SKM-1 treated with dmso at 0.1 percent for 144 hours (cell line): Measurements from ENCODE around the gene SMYD3.

Experiments
- DNase-seq: peaks from one replicate; lab custom pipeline; 2025; ENCODE audit not compliant: unreplicated experiment; lab: John Stamatoyannopoulos, UW

The SMYD3 gene

DNA sequence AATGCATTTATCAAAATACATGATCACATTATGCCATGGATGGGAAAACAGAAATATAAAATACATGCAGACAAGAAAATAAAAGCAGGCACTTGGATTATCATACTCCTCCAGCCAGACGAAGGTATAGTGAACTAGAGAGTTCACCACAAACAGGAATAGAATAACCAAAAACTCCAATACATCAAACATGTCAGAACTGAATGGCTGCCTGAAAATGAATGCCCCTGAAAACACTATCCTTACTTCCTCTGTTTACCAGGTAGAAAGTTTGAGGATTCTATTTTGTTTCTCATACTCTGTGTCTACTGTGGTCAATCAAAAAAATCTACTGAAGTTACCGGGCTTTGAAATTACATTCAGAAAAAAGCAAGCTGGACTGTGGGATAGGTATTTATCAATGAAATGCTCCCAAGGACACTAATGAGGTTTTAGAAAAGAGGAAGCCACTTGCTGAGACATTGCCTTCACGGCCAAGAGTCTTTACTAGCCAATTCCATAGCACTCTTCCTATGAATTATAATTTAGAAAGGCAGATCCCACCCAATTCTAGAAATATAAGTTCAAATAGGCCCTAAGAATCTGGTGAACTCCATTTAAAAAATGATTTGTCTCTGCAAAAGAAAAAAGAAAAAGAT, 197.7 kb downstream of the SMYD3 start:
- peak; percentile 28 for DNase-seq

DNA sequence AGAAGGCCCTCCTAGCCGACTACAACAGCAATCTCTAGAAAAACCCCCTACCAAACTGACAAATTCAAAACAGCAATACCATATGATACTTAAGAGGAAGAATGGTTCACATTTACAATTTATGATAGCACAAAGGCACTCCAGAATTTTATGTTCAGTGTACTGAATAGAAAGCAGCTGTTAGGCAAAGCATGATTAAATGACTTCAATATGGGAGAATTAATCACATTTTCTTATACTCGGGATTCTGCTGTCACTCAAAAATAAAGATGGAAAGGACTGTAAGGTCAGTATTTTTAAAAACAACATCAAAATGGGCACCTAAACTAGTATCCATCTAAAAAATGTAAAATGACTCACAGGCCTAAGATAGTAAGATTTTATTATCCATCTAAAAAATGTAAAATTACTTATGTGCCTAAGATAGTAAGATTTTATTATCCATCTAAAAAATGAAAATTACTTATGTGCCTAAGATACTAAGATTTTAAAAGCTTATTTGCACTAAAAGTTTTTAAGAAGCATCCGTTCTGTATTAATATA, 198.5 kb downstream of the SMYD3 start:
- DNase-seq = no peak

DNA sequence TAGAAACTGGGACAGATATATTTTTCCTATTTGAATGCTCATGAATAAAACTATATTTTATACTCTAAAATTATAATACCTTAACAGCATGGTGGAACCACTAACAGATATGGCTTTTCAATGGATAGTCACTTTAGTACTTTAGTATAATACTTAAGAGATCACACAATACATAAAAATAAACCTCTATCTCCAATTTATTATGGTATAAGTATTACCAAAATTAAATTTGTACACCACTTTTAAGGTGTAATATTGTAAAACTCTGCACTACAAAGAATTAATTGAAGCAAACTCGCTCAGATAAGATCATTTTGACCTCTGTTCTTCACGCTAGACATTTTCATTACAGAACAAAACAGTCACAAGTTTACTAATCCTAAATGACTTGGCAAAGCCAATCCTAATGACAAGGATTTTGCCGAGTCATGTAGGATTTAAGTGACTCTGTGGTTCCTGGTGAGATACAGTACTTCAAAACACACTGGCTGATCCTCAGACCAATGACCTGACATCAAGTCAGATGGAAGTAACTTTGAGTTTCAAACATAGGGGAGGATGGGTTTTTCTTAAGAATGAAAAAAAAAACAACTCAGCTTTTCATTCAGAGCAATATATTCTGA, 200.6 kb downstream of the SMYD3 start:
- no peak for DNase-seq

DNA sequence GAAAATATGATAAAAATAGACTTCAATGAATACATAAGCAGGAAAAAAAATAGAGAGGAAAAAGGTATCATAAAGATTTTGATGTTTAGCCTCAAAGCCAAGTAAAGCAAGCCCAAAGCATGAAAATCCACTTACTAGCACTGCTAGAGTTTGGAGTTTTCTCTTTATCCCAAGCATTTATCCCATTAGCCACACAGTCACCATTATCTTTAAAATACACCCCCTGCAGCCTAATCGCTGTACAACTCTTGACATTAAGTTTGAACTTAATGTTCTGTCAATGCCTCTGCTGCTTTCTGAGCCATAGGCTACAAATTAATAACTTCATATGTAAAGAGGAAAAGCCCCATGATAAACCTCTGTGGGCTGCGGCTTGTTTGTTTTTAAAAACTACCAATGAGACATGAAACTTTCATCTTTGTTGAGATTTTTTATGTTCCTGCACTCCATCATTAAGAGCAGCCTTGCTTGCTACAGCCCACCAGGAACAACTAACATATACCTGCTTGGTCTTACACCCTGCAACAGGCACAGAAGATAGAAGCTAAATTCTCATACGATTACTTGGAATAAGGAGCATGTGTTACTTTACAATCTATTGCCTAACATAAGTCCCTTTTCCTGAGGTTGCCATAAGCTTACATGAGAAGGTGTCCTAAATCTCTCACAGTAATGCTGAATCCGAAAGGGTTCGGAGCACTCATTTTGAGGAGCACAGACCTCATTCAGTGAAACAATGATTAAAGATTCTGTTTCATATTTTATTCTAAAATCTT, 202.4 kb downstream of the SMYD3 start:
- no peak for DNase-seq

DNA sequence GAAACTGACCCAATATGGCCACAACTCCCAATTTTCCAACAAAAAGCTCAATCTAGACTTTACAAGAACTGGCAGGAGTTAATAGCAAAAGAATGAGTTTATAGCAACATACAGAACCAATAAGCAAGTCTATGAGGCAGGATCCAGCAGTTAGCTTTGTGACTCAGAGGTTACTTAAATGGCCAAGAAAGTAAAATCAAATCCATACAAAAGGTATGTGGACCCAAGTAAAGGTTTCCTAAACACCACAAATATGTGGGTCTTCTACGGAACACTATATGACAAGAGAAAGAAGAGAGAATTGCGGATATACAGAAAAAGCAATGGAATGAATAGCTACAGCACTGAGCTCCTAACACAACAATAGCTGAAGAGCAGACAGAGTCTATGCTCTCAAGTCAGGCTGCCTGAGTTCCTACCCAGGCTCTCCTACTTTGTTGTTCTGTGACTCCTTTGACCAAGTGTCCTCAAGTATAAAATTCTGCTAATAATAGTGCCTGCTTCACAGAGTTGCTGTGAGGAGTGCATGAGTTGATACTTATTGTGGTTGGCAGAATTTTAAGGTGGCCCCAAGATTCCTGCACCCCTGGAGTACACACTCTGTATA, 204.3 kb downstream of the SMYD3 start:
- no peak for DNase-seq

DNA sequence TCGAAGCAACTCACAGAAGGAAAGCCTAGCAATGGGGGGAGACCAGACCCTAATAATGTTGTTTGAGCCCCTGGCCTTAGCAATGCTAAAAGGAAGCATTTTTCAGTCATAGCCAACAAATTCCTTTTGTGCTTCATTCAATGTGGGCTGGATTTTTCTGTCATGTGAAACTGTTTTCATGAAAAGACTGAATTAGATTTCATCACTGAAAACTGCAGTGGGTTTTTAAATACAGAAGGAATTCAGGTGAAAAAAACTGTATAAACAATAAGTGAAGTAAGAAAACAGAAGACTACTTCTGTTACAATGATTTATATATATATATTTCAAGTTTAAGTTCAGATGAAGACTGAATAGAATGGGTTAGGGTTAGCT, 204.8 kb downstream of the SMYD3 start:
- no peak for DNase-seq

DNA sequence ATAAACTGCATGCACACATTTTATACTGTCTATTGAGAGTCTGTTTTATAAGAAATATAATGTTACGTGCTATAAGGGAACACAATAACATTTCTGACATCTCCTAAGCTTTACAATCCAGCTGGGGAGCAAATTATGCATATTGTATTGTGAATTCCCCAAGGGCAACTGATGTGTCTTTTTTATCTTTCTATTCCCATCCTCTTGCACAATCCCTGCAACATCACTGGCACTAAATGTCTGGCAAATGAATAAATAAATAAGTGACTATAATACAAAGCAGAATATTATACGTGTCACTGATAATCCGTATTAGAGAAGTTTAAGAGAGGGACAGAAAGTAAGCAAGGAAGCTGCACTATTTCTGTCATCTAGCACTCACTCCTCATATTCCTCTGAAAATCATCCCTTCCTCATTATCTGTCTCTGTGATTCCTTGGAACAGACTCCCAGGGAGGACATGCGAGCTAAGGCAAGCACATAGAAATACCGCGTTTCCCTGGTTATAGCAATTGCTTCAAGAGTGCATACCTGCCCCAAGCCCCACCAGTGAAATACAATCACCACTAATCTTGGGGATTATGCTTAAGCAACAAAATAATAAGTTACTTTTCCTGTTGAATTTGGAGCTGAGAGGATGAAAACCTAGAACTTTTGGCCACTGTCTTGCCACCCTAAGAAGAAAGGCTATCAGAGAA, 205.4 kb downstream of the SMYD3 start:
- DNase-seq = no peak

DNA sequence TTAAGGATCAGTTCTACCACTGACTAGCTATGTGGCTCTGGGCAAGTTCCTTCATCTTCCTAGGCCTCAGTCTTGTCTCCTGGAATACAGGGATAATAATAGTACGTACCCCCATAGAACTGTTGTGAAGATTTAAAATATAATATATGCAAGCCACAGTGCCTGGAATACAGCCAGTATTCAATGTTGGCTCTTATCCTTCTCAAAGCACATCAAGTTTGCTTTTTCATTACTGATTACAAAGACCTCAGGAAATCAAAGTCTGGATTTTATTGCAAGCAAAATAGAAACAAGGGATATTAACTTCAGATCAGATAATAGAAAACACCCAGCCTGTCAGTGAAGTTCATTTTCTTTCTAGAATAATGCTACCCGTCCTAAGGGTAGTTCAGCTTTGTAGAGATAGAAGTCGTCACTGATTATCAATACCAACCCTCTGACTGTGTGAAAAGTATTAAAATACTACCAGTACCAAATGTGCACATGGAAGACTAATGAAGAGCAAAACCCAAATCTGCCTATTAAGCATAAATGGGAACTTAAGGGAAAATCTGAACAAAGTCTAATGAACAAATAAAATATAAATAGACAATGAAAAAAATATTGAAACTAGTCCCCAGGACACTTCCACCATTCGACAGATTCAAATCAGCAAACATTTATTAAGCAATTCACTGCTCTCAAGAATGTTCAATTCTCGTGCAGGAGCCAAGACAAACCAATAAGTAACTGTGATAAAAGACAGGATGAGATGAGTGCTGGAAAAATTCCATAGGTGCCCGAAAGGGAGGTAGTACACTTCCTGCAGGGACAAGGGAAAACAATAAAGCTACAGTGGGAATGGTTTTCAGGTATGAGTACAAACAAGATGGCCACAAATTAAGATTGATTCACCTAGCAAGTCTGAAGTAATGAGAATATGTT, 206.2 kb downstream of the SMYD3 start:
- DNase-seq = no peak

DNA sequence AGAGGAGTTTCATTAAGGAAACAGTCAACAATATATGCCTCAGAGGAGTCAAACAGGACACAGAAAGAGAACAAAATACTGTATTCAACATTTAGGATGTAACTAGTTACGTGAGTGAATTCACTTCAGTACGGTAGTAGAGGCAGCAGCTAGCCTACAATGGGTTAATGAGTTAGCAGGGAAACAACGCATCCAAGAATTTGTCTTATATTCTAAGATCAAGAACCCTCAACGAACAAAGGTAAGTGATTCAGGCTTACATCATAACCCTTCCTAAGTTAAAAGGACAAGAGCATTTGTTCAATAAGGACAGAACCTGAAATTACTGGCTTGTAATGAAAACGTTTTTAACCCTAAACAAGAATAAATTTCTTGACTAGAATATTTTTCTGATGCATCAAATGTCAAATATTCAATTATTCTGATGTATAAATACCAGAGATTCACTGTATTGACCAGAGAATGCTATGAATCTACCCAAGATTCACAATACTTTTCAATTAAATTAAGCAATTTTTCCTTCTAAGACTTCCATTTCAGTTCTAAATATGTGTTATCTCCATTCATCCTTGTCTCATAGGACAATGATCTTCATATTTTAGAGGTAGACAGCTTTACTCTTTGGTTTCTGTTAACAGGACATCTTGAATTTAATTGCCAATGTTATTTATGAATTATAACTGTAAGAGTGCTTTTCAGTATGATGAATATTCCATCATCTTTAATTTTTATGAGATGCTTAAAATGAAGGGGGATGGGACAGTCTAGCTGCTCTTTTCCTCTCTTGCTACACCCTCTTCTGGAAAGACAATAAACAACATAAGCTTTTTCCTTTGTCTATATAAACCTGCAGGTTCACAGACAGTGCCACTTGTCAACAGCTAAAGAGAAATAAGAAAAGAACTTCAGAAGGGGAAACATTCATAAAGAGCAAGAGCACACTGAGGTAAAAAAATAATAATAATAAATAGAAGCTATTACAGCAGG, 209.5 kb downstream of the SMYD3 start:
- DNase-seq = no peak

DNA sequence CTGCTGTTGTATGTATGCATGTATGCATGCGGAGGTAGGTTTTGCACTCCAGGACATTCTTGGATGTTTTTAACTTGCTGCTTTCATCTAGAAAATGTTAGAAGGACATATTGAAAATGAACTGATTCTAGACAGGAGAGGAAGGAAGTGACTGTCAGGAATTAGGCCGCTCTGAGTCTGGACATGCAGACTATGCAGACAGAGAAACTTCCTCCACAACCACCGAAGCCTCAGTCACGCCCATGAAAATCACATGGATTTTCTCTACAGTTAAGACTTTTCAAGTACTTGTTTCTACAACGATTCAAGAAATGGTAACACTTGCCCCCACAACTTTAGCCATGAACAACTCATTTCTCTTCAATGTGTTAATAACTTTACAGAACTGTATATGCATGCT, 211.1 kb downstream of the SMYD3 start:
- DNase-seq = peak; percentile 18

DNA sequence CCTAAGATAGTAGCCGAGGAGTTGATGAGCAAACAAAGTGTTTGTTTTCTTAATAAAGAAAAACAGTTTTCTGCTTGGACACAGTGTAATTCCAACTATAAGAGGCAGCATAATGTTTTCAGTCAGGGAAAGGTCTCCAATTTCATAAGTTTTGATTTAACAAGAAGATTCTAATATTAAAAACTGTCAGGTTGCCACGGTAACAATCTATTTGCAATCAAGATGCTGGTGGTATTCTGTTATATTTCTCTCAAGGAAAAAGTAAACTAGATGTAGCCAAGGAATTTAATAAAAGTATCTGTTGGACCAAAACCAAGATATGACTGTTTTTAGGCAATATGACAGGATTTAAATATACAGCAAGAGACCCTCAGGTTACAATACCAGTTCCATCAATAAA, 211.7 kb downstream of the SMYD3 start:
- no peak for DNase-seq

DNA sequence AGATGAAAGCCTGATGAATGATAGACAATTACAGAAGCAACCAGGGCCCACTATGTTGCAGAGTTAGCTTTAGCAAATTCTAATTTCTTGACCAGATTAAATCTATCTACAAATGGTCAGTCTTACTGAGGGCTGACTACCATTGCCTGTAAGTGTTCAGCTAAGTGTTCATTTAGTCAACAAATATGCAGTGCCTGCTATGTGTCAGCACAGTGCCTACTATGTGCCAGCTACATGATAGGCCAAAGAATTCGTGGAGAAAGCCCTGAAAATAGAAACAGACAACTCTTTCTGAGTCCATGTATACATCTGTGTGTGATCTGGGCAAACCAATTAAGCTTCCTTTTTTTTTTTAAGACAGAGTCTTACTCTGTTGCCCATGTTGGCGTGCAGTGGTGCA, 212.8 kb downstream of the SMYD3 start:
- no peak for DNase-seq

DNA sequence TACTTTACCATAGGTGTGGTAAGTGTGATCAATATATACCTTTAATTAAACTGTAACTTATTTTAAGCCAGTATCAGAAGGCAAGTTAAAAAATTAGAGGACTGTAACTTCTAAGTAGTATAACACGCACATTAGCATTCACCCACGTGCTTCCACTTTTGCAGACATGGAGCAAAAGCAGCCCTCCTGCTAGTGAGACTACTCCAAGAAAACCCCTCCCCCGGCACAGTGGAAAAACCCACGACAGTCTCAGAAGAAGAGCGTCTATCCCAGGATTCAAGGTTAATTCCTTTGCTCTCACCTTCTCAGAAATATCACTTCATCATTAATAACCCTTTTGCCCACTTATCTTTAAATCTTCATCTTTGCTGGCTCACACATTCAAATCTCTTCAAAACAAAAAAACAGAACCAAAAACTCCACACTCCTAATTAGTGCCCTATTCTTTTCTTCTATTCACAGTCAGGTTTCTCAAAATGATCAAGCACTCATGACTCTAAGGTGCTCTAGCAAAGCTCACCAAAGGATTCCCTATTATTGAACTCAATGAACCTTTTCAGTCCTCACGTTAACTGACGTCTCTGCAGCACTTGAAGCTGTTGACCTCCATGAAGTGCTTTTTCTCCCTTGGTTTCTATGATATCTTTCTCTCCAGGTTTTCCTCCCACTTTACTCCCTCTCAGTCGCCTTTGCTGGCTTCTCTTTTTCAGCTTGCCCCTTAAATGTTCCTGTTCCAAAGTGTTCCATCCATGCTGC, 213.5 kb downstream of the SMYD3 start:
- no peak for DNase-seq

DNA sequence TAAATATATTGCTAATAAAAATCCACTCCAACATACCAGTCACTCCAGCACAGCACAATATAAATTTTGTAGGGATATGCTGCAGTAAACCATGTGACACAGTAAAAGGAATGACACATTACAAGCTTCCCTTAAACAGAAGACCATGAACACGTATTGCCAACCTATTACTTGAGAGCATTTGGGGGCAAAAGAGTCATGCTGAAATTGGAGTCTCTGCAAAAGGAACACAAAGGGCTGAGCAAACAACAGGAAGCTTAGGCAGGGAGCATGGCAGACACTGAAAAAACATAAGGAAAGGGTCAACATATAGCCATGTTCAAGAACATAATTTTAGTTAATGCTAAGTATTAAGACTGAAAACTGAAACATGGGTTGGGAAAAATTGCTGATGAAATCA, 214.5 kb downstream of the SMYD3 start:
- DNase-seq = no peak

DNA sequence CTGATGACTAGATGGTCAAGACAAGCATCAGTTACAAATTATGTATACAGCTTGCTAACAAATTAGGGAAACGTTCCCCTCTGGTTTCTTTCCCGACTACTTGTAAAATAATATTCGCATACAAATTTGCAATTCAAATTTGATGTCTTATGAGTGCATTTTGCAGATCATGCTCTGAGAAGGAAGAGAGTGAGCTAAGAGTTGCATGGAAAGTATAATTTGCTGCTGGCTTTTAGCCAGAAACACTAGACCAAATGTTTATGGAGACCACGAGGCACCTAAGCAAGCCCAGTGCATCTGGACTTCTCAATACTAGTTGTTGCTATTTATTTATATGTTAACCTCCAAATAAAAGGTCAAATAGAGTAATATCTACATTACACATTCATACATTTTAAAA, 216.0 kb downstream of the SMYD3 start:
- DNase-seq = no peak

DNA sequence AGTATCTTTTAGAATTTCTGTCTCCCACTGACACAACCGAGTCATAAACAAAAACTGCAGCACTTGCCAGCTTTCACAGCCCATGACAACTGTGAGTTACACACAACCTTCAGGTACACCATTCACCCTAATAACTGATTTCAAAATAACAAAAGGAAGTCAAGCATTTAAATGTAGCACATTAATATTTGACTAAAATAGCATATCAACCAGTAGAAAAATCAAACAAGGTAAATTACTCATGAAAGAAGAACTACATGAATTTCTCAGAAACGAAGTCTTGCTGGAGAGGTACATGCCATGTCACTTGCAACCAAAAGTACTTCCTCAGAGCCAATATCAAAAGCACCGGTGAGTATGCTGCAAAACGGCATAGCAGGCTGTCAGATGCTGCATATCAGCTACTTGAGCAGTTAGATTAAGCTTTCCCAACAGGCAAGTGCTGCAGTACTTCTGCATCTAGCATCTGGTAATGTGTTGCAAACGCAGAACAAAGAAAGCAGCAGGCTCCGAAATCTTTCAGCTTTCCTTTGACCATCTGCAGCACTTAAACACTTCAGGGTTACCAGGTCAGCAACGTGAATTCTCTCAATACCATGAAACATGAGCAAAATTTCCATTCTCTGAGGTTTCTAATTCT, 223.2 kb downstream of the SMYD3 start:
- no peak for DNase-seq

DNA sequence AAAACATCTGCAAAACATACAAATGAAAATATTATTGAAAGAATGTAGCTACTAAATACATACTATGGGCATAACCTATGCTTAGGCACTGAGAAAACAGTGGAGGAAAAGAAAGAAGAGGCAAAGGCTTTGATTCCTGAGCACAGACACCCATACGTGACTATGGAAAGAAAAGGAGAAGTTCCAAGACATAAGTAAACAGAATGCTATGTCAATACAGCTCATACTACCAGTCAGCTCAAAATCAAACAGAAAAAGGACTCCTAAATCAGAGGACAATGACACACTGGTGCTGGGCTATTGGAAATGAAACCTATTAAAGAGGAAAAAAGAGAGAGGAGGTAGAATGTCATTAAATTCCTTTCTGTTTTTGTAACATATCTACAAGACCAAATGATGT, 225.4 kb downstream of the SMYD3 start:
- no peak for DNase-seq

DNA sequence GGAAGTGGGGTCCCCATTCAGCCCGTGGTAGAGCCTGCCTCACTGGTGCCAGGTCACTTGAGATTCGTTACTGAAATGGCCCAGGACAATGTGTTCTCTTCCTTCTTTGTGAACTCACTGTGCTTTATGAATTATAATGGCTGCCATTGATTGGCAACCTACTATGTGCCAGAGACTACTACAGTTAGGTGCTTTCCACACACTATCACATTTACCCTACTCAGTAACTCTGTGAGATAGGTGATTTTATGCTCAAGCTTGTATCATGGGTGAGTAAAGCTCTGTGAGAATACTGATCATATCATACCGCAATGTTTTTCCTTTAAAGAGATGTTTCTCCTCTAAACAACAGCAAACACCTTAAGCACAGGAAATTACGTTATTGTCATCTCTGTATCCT, 225.9 kb downstream of the SMYD3 start:
- DNase-seq = no peak
